Measurements from ENCODE around the gene ATP1A3. TPM values are rescaled to one million over a fixed set of nuclear protein-coding genes. Genes with fewer than 3 reads are reported as not detected.
A peak's percentile ranks its signal among the peaks of the same experiment; 100 is the strongest.

ATP1A3 gene
- total and polyA plus RNA-seq, 2 donors (not counting 1 experiment from before 2014, with no cell fraction given), result 1.2 to 3.8 TPM

DNA sequence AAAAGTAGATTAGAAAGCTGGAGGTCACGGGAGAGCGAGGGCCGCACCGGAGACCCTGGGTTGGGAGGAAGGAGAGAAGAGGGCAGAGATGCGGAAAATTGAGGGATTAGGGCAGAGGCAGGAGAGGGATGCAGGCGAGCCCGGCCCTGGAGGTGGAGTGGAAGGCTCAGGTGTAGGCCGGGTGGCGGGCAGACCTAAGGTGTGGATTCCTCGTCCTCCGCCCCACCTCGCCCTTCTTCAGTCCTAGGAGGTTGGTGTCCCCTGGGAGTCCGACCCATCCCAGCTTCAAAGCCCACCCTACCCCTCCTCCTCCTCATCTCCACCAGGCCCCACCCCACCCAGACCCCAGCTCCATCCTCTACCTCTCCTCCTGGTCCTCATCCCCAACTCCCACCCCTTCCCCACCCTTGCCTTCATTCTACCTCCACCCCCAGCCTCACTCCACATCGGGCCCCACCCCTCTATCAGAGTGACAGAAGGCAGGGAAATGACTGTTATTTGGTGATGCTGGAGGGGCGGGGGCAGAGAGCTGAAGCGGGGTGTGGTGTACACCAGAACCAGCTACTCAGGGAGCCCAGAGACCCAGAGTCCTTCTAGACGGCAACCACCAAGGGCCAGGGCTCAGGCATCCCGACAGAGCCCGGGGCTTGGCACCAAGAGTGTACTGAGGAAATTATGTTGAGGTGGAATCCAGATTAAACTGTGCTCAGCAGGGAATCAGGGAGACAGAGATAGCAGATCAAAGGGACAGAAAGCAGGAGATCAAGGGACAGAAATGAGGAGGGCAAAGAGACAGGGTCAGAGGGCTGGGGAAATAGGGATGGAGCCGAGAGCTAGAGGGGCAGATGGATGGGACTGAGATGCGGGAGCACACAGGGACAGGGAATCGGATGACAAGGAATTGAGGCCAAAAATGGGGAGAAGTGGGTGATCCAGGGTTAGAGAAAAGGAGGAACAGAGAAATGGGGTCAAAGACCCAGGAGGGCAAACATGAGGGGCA, 72.2 kb downstream of the ATP1A3 start:
- Histone ChIP-seq H3K36me3 (replicated peaks in 1 of 2; ENCODE audit: control extremely low read depth in 1 of 2, control insufficient read depth in 1 of 2, extremely low read depth in 1 of 2, insufficient read depth in 2 of 2, low read length in 1 of 2) (no peaks in the 10 kb centered on the region), H3K4me2 (replicated peaks; ENCODE audit: low read depth, low read length, poor library complexity, severe bottlenecking) (peak overlapping the region; percentile 64), H2AFZ (ENCODE audit: insufficient read depth, low read depth, low read length, poor library complexity, severe bottlenecking) (no peak overlapping the region), H3K4me1 (ENCODE audit: control insufficient read depth in 2 of 2, insufficient read depth in 2 of 2, low read length in 2 of 2) (peaks cover 41 to 44% of the 10 kb centered on the region in 2 donors), H3K27ac (ENCODE audit: low read length in 2 of 2) (no peak overlapping the region), H3K9ac (ENCODE audit: low read length) (no peak overlapping the region), H4K20me1 (ENCODE audit: control insufficient read depth, insufficient read depth, low read length, poor library complexity, severe bottlenecking) (no peaks in the 10 kb centered on the region), H3K79me2 (ENCODE audit: control insufficient read depth, insufficient read depth, low read length) (peaks cover 10% of the 10 kb centered on the region), H3K4me3 (ENCODE audit: control extremely low read depth in 1 of 5, extremely low read depth in 1 of 5, insufficient read depth in 1 of 5, low read depth in 2 of 5, low read length in 4 of 5) (no peak overlapping the region), H3K27me3 (replicated peaks in 1 of 4; ENCODE audit: control extremely low read depth in 1 of 4, control insufficient read depth in 3 of 4, insufficient read depth in 4 of 4, low read length in 3 of 4) (peaks cover 0 to 43% (median 28%) of the 10 kb centered on the region in 4 experiments), H3K9me3 (ENCODE audit: control extremely low read depth in 1 of 3, control insufficient read depth in 2 of 3, insufficient read depth in 1 of 3, low read length in 2 of 3) (peaks cover 0 to 22% (median 0%) of the 10 kb centered on the region in 3 donors)
- Mint-ChIP-seq H3K27me3 (peaks cover 16% of the 10 kb centered on the region), H3K4me3 (peak overlapping the region; percentile 62), H3K9me3 (ENCODE audit: insufficient read depth) (no peaks in the 10 kb centered on the region), H3K27ac (no peak overlapping the region), H3K4me1 (peaks cover 21% of the 10 kb centered on the region)
- intact Hi-C loops (cut with micrococcal nuclease), result no loop called here
- TF ChIP-seq, protein P1, sequence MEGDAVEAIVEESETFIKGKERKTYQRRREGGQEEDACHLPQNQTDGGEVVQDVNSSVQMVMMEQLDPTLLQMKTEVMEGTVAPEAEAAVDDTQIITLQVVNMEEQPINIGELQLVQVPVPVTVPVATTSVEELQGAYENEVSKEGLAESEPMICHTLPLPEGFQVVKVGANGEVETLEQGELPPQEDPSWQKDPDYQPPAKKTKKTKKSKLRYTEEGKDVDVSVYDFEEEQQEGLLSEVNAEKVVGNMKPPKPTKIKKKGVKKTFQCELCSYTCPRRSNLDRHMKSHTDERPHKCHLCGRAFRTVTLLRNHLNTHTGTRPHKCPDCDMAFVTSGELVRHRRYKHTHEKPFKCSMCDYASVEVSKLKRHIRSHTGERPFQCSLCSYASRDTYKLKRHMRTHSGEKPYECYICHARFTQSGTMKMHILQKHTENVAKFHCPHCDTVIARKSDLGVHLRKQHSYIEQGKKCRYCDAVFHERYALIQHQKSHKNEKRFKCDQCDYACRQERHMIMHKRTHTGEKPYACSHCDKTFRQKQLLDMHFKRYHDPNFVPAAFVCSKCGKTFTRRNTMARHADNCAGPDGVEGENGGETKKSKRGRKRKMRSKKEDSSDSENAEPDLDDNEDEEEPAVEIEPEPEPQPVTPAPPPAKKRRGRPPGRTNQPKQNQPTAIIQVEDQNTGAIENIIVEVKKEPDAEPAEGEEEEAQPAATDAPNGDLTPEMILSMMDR (IDR thresholded peaks at IDR 0.05), result no peak
- no peak for TF ChIP-seq EZH2 (IDR thresholded peaks at IDR 0.05; ENCODE audit: borderline replicate concordance, insufficient read depth, low read depth, low read length, poor library complexity, severe bottlenecking)
- WGBS (ENCODE audit: insufficient coverage), result 31% methylated on average over 20 of the region's 22 CpGs
- POLR2A ChIA-PET, result interaction anchor here (0.6 to 1.5 kb wide), 6 partner anchors 9 to 44 kb away, joined by 3 to 11 read pairs (median 3); partner anchors contain the start of gene CD79A
- ATAC-seq (ENCODE audit: low read depth) (peak; percentile 24), DNase-seq (peak; percentile 27)
- CTCF ChIA-PET, result interaction anchor here (0.7 to 2.0 kb wide), 3 partner anchors 30 to 475 kb away, joined by 3 to 7 read pairs (median 5); no protein-coding TSS in a partner anchor

All from B cell (primary cell).